ENCODE measurements around the gene PLCXD3.

The PLCXD3 gene

GRCh38 chr5:41277476-41278245 is 232.7 kb downstream of the PLCXD3 start:
- DNase-seq, result no peak

DNA sequence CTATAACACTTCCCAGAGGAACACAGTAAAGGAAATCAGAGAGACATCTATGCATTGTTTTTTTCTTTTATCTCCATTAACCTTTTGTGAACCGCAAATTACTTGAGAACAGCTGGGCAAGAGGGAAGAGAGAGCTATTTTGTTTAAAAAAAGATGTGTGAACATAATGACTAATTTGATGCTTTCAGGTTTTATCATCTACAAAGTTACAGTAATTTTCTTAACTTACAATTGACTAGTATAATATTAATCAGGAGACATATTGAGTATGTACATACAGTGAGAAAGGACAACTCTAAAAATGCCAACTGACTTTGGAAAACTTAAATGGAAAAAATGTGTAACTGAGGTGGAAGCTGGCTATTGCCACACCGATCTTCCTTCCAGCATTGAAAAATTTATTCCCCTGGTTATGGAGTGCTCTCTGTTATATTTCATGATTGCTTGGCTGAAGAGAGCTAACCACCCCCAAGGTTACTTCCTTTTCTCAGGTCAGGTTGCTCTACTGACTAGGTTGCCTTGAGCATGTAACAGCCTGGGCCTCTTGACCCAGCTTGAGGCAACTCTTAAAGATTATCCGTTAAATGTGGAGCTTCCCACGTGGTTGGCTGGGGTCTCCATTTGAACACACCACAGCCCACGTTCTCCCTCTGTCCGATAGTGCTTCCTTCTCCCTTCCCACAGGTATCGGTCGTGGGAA is 234.4 kb downstream of the PLCXD3 start:
- no peak for DNase-seq

DNA sequence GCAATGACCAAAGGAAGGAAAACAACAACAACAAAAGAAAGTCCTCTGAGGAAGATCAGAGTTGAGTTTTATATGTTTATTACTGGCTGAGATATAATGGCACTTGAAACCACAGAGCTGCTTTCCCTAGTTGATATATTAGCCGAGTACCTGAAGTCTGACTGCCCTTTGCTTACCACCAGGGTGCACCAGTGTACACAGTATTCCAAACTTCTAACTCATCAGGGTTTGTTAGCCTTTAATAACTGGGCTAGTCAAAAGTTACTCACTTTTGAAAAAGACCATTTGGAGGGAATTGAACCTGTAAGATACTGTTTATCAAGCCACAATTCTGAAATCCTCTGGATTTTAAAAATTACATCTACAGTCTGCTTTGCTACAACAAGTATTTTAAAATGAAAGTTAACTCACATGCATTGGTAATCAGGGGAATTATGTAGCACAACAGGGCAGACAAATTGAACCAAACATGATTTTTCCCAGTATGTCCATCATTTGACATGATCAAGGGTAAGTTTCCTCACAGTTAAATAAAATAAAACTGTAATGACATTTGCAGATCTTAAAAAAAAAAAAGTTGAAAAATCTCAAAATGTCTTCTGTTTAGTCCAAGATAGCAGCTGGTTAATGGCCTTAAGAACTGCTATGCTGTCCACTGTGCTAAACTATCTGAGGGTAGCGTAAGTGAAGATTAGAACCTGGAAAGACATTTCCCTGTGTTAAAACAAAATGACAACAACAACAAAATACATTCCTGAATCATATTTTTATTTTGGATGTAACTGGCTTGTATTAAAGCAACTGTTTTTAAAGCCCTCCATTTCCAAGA is 239.8 kb downstream of the PLCXD3 start:
- DNase-seq, result no peak

GRCh38 chr5:41268894-41269293 is 241.5 kb downstream of the PLCXD3 start:
- DNase-seq, result no peak

- no peak for DNase-seq
These were observed 244.0 kb downstream of the PLCXD3 start for GRCh38 chr5:41266377-41266776.

GRCh38 chr5:41264019-41264418 is 246.4 kb downstream of the PLCXD3 start:
- DNase-seq, result no peak

DNA sequence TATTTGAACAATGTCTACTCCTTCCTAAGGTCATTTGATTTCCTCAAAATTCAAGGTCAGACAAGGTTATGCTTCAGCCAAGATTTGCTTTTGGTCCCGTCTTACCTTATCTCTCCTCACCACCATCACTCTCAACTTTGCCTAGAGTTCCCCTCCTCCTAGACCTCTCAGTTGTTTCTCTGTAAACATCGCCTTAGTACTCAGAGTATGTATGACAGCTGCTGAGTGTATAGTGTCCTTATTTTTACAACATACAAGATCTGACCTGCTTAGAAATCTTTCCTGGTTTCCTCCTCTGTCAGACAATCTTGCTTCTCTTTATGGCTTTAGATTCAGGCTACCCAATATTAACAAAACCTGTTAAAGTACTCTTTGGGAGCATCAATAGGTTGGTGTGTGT is 247.1 kb downstream of the PLCXD3 start:
- DNase-seq, result no peak
